ENCODE data around the gene DUSP1. TPM values are rescaled to one million over a fixed set of nuclear protein-coding genes. Genes with fewer than 3 reads are reported as not detected.

The DUSP1 gene
- total and polyA plus RNA-seq, 9 of the 15 experiments (the other 6 are each of a cell fraction or from before 2014, with no cell fraction given) = 2.1 to 14.2 (median 8.5) TPM

DNA sequence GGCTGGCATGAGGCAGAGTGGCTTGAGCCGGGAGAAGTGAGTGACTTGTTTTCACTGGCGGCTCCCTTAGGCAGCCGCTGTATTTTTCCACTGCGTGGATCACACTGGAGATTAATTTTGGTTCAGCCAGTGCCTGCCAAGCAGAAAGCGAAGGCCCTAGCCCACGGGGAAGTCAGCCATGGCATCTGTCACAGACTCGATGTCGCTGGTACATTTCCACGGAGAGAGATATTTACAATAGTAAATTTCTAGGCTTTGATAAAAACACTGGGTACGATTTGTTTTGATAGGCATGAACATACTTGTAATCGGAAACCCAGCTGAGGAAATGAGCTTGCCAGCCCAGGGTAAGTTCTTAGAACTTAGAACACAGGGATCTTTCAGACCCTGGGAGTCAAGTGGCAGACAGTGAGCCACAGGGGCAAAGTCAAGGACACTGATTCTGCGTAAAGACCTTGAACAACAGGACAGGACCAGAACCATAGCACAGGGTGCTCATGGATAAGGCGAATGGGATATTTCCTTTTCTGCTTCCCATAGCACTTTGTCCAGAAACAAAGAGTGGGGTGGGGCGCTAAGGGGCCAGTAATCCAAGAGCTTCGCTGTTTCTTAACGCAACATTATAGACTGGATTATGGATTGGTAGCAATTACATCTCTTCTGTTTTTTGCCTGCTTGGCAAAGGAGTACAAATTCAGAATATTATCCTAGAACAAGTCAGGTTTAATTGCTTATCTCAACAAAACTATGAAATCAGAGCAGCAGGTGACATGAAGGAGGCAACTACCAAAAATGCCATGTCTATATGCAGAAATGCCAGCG, 4.5 kb downstream of the DUSP1 start:
- H3K9me1 ChIP-seq (ENCODE audit: control insufficient read depth, insufficient read depth, low read length) = peaks cover 9% of the 10 kb centered on the region
- ChIA-PET POLR2A (interaction anchor here (0.7 to 1.3 kb wide), 7 partner anchors 10 to 173 kb away, joined by 3 to 8 read pairs (median 3); no protein-coding TSS in a partner anchor), CTCF (ENCODE audit: low intra/inter-chr PET ratio) (no interaction called here)
- ATAC-seq = no peak
- no peak overlapping the region for H3K27ac ChIP-seq (ENCODE audit: extremely low read depth, low read depth, low read length)
- peaks cover 30% of the 10 kb centered on the region for H3K36me3 ChIP-seq (ENCODE audit: control insufficient read depth, insufficient read depth, low read length)
- in situ Hi-C loops (cut with MboI) = no loop called here
- no peaks in the 10 kb centered on the region for H3K27me3 ChIP-seq (ENCODE audit: control insufficient read depth in 2 of 2, insufficient read depth in 2 of 2, low read length in 2 of 2)
- no peak for DNase-seq (ENCODE audit: extremely low read depth in 1 of 4, low spot score in 3 of 4)
- BruUV-seq (replicated peaks) = no TSS peak
- H3K9ac ChIP-seq (ENCODE audit: insufficient read depth in 1 of 2, low read depth in 2 of 2, low read length in 2 of 2) = no peak overlapping the region
- intact Hi-C loops (cut with micrococcal nuclease) = no loop called here
- no peak overlapping the region for H2AFZ ChIP-seq (ENCODE audit: low read depth, low read length)
- H3K79me2 ChIP-seq (ENCODE audit: control insufficient read depth, insufficient read depth, low read length) = peaks cover 26% of the 10 kb centered on the region
- no peak for FAIRE-seq
- H3K4me1 ChIP-seq (replicated peaks in 1 of 2; ENCODE audit: control insufficient read depth in 2 of 2, insufficient read depth in 2 of 2, low read length in 2 of 2) = peaks cover 26 to 38% of the 10 kb centered on the region in 2 experiments
- no peaks in the 10 kb centered on the region for H3K9me3 ChIP-seq (replicated peaks; ENCODE audit: control insufficient read depth, insufficient read depth, low read depth, low read length)
- H4K20me1 ChIP-seq (replicated peaks; ENCODE audit: control insufficient read depth, insufficient read depth, low read length) = peaks cover 29% of the 10 kb centered on the region
- H3K4me2 ChIP-seq (ENCODE audit: insufficient read depth, low read length) = no peak overlapping the region
- 76% methylated on average over 17 of the region's 17 CpGs for WGBS (ENCODE audit: insufficient coverage, low coverage, missing lambda C conversion rate)
- H3K4me3 ChIP-seq = no peak overlapping the region
- TF ChIP-seq, protein P1, sequence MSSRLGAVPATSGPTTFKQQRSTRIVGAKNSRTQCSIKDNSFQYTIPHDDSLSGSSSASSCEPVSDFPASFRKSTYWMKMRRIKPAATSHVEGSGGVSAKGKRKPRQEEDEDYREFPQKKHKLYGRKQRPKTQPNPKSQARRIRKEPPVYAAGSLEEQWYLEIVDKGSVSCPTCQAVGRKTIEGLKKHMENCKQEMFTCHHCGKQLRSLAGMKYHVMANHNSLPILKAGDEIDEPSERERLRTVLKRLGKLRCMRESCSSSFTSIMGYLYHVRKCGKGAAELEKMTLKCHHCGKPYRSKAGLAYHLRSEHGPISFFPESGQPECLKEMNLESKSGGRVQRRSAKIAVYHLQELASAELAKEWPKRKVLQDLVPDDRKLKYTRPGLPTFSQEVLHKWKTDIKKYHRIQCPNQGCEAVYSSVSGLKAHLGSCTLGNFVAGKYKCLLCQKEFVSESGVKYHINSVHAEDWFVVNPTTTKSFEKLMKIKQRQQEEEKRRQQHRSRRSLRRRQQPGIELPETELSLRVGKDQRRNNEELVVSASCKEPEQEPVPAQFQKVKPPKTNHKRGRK (tag; IDR thresholded peaks at IDR 0.05) = no peak
- TF ChIP-seq HDAC1 (IDR thresholded peaks at IDR 0.05) (no peak), ZC3H4 (CRISPR knock-in tag; IDR thresholded peaks at IDR 0.05; ENCODE audit: borderline replicate concordance) (peak; percentile 21; the same call in 1 of the 2 replicates), ARID1B (IDR thresholded peaks at IDR 0.05) (no peak), POLR2B (IDR thresholded peaks at IDR 0.05; ENCODE audit: low read depth, partially characterized antibody) (peak; percentile 10), ZFX (CRISPR knock-in tag; IDR thresholded peaks at IDR 0.05) (0 out of 2 replicates have a peak, but pooled peaks have one; percentile 27), KDM2B (CRISPR knock-in tag; IDR thresholded peaks at IDR 0.05) (no peak), ZNF316 (IDR thresholded peaks at IDR 0.05) (0 out of 2 replicates have a peak, but pooled peaks have one; percentile 1), HCFC1 (IDR thresholded peaks at IDR 0.05; ENCODE audit: low read depth, low read length) (no peak), GABPB2 (CRISPR knock-in tag; conservative IDR thresholded peaks at IDR 0.05) (no peak), LCOR (CRISPR knock-in tag; IDR thresholded peaks at IDR 0.05) (no peak)
- TF ChIP-seq, protein P2, sequence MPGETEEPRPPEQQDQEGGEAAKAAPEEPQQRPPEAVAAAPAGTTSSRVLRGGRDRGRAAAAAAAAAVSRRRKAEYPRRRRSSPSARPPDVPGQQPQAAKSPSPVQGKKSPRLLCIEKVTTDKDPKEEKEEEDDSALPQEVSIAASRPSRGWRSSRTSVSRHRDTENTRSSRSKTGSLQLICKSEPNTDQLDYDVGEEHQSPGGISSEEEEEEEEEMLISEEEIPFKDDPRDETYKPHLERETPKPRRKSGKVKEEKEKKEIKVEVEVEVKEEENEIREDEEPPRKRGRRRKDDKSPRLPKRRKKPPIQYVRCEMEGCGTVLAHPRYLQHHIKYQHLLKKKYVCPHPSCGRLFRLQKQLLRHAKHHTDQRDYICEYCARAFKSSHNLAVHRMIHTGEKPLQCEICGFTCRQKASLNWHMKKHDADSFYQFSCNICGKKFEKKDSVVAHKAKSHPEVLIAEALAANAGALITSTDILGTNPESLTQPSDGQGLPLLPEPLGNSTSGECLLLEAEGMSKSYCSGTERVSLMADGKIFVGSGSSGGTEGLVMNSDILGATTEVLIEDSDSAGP (CRISPR knock-in tag; IDR thresholded peaks at IDR 0.05) = no peak
- TF ChIP-seq, protein P3, sequence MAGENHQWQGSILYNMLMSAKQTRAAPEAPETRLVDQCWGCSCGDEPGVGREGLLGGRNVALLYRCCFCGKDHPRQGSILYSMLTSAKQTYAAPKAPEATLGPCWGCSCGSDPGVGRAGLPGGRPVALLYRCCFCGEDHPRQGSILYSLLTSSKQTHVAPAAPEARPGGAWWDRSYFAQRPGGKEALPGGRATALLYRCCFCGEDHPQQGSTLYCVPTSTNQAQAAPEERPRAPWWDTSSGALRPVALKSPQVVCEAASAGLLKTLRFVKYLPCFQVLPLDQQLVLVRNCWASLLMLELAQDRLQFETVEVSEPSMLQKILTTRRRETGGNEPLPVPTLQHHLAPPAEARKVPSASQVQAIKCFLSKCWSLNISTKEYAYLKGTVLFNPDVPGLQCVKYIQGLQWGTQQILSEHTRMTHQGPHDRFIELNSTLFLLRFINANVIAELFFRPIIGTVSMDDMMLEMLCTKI (IDR thresholded peaks at IDR 0.05; ENCODE audit: partially characterized antibody) = no peak
